ENCODE measurements around the gene DCLK2. TPM values are rescaled to one million over a fixed set of nuclear protein-coding genes. Genes with fewer than 3 reads are reported as not detected.
A peak's percentile ranks its signal among the peaks of the same experiment; 100 is the strongest.

Gene DCLK2
- total RNA-seq, 1 donor from 2014 or later, result 4.9 TPM

DNA sequence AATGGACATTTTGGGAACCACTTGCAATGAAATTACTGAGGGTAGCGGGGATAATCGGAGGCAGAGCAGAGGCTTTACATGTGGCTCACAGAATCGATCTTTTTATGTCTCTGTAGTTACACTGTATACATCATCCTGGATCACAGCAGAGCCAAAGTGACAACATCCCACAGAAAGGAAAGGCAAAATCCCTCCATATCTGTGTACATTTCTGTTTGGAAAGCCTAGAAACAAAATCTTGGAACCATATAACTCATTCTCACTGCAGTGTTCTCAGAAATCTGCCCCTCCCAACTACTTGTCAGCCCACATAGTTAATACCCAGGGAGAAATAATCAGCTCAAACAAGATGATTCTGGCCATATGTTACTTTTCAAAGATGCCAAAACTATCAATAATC, 211.6 kb downstream of the DCLK2 start:
- intact Hi-C loops (cut with DNase I), result no loop called here
- H3K36me3 ChIP-seq, result no peaks in the 10 kb centered on the region
- no peak for DNase-seq

DNA sequence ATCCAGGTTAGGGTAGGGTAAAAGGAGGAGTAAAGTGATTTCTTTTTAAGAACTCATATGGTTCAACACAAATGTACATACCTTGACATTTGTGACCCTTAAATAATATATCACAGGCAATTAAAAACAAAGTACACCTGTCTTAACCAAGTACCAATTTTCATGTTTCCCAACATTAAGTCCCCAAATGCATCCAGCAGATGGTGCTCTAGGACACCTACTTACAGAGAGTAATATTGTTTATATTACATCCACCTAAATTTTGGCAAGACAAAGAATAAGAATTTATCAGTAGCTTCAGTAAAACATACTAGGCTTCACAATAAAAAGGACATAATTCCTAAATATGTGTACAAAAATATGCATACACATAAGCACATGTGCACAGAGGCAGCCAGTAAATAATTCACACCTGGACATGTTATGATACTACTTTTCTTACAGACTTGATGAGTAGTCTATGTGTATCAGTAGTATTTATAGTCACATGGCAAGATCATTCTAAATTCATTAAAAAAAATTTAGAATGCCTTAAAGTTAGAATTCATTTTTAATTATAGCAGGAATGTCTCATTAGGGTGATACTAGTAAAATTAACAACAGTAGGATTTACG, 219.7 kb downstream of the DCLK2 start:
- Histone ChIP-seq H3K4me1 (no peaks in the 10 kb centered on the region), H3K27me3 (no peaks in the 10 kb centered on the region), H3K36me3 (no peaks in the 10 kb centered on the region), H3K9me3 (no peaks in the 10 kb centered on the region), H3K4me3 (no peak overlapping the region), H3K27ac (no peak overlapping the region)
- intact Hi-C loops (cut with DNase I), result no loop called here
- TF ChIP-seq, protein P1, sequence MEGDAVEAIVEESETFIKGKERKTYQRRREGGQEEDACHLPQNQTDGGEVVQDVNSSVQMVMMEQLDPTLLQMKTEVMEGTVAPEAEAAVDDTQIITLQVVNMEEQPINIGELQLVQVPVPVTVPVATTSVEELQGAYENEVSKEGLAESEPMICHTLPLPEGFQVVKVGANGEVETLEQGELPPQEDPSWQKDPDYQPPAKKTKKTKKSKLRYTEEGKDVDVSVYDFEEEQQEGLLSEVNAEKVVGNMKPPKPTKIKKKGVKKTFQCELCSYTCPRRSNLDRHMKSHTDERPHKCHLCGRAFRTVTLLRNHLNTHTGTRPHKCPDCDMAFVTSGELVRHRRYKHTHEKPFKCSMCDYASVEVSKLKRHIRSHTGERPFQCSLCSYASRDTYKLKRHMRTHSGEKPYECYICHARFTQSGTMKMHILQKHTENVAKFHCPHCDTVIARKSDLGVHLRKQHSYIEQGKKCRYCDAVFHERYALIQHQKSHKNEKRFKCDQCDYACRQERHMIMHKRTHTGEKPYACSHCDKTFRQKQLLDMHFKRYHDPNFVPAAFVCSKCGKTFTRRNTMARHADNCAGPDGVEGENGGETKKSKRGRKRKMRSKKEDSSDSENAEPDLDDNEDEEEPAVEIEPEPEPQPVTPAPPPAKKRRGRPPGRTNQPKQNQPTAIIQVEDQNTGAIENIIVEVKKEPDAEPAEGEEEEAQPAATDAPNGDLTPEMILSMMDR (IDR thresholded peaks at IDR 0.05), result peak; percentile 65
- ATAC-seq (peak; percentile 50), DNase-seq (no peak)

More for the DNA sequence above, 211.6 kb downstream of the DCLK2 start:
- no peak for ATAC-seq
- Histone ChIP-seq H3K27me3 (no peaks in the 10 kb centered on the region), H3K4me1 (no peaks in the 10 kb centered on the region), H3K9me3 (no peaks in the 10 kb centered on the region), H3K4me3 (no peak overlapping the region), H3K27ac (no peak overlapping the region)
- TF ChIP-seq, protein P1 (IDR thresholded peaks at IDR 0.05), result no peak

DNA sequence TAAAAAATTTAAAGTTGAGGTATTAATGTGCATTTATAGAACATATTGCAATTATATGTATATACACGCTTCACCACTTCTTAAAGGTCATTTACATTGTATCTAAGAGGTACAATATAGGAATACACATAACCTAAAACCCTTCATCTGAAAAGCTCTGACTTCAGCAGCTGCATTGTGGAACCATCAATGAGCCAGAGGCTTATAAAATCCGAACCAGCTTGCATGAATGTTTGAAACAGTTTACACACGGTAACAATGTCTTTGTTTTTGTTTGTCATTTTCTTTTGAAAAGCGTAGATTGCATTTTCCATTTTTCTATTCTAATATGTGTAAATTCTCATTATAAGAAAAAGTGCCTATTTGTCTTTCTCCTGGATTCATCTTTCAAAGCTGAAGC, 221.6 kb downstream of the DCLK2 start:
- DNase-seq (no peak), ATAC-seq (no peak)
- H3K36me3 ChIP-seq, result no peaks in the 10 kb centered on the region
- no peak overlapping the region for H3K4me3 ChIP-seq
- intact Hi-C loops (cut with DNase I), result no loop called here
- H3K9me3 ChIP-seq, result no peaks in the 10 kb centered on the region
- no peaks in the 10 kb centered on the region for H3K4me1 ChIP-seq
- no peak overlapping the region for H3K27ac ChIP-seq
- TF ChIP-seq, protein P1 (IDR thresholded peaks at IDR 0.05), result no peak
- H3K27me3 ChIP-seq, result no peaks in the 10 kb centered on the region

GRCh38 chr4:150302553-150302952, 224.3 kb downstream of the DCLK2 start:
- no peaks in the 10 kb centered on the region for H3K36me3 ChIP-seq
- intact Hi-C loops (cut with DNase I), result no loop called here
- ATAC-seq, result no peak
- peaks cover 5% of the 10 kb centered on the region for H3K4me1 ChIP-seq
- H3K27ac ChIP-seq, result no peak overlapping the region
- H3K9me3 ChIP-seq, result no peaks in the 10 kb centered on the region
- no peak for DNase-seq
- H3K4me3 ChIP-seq, result no peak overlapping the region
- TF ChIP-seq, protein P1 (IDR thresholded peaks at IDR 0.05), result no peak
- no peaks in the 10 kb centered on the region for H3K27me3 ChIP-seq

- intact Hi-C loops (cut with DNase I), result no loop called here
- Histone ChIP-seq H3K27ac (no peak overlapping the region), H3K36me3 (no peaks in the 10 kb centered on the region), H3K4me1 (peaks cover 5% of the 10 kb centered on the region), H3K27me3 (no peaks in the 10 kb centered on the region), H3K4me3 (no peak overlapping the region), H3K9me3 (no peaks in the 10 kb centered on the region)
- ATAC-seq (no peak), DNase-seq (no peak)
- TF ChIP-seq, protein P1 (IDR thresholded peaks at IDR 0.05), result no peak
These were observed 227.8 kb downstream of the DCLK2 start for GRCh38 chr4:150305995-150306394.

DNA sequence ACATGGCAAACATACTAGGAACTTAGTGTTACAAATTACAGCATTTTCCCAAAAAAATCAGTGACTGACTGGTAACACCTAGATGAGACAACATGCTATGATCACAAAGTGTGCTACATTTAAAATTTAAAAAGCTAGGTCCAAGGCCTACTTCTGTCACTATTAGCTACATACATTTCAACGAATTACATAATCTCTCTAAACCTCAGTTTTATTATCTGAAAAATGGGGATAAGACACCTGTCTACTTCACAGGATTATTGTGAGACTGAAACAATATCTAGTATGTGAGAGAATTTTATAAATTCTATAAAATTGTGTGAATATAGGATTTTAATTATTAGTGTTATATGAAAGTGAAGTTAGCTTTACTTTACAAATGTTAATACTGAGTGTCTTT, 228.5 kb downstream of the DCLK2 start:
- intact Hi-C loops (cut with DNase I), result no loop called here
- ATAC-seq, result no peak
- TF ChIP-seq, protein P1 (IDR thresholded peaks at IDR 0.05), result no peak
- H3K36me3 ChIP-seq, result no peaks in the 10 kb centered on the region
- peaks cover 5% of the 10 kb centered on the region for H3K4me1 ChIP-seq
- no peaks in the 10 kb centered on the region for H3K27me3 ChIP-seq
- no peak overlapping the region for H3K4me3 ChIP-seq
- H3K9me3 ChIP-seq, result no peaks in the 10 kb centered on the region
- H3K27ac ChIP-seq, result no peak overlapping the region
- no peak for DNase-seq
